Brain microvascular endothelial cell (primary cell): ENCODE results near the gene PEX13.
"Not testable (repeated sequence)": the region's sequence is repeated elsewhere in the genome, so short reads cannot be mapped to it uniquely, and the experiment has no call there.

Experiments
- DNase-seq: peaks from one replicate; pipeline ENCODE4 v3.0.0-alpha.2; 2020
- H3K27ac ChIP-seq: fragments of 250-450 bp; sonication (Bioruptor Pico); 2 replicates; pipeline ENCODE4 v1.5.1; 2020; ENCODE audit warnings: mild to moderate bottlenecking, moderate library complexity
- H3K27me3 ChIP-seq: fragments of 250-450 bp; sonication (Bioruptor Pico); replicated peaks from 2 replicates; pipeline ENCODE4 v1.5.1; 2020; ENCODE audit warnings: mild to moderate bottlenecking
- H3K36me3 ChIP-seq: fragments of 250-450 bp; sonication (Bioruptor Pico); replicated peaks from 2 replicates; pipeline ENCODE4 v1.5.1; 2020; ENCODE audit warnings: mild to moderate bottlenecking
- H3K4me3 ChIP-seq: 2 replicates; pipeline ENCODE4 v1.5.1; 2011; ENCODE audit warnings: low read depth, mild to moderate bottlenecking, control low read depth, low read length, moderate library complexity
- CTCF ChIP-seq: IDR thresholded peaks from 2 replicates; pipeline ENCODE4 v1.5.1; 2011; ENCODE audit warnings: low read depth, mild to moderate bottlenecking, moderate library complexity, low read length, control low read depth, inconsistent platforms; ENCODE audit errors: missing control alignments
- in situ Hi-C: cut with HindIII; loops from 2 replicates; pipeline ENCODE4 v1.10.0; 2017; ENCODE audit warnings: low sequenced_read_pairs, low pct_ligation_motif_present

Gene PEX13

GRCh38 chr2:61018318-61018755, 817 bp downstream of the PEX13 start:
- peaks cover 2% of the 10 kb centered on the region for H3K36me3 ChIP-seq
- no peaks in the 10 kb centered on the region for H3K27me3 ChIP-seq
- DNase-seq = no peak
- peak overlapping the region; percentile 94 for H3K4me3 ChIP-seq
- peak overlapping the region; percentile 73 for H3K27ac ChIP-seq
- in situ Hi-C loops = no loop called here
- TF ChIP-seq CTCF = no peak

DNA sequence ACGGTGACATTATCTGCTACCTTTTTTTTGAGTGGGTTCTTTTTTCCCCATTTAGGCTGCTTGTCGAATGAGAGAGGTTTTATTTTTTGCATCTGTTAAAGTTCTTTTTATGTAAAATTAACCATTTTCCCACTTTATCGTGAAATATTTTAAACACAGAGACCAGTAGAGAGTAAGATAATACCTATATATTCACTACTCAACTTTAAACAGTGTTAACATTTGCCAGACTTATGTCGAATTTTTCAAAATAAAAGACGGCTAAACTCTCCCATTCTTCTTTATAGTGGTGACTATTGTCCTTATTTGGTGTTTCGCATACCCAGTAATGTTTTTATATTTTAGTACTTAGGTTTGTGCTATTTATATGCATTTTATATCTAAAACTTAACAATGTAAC, 1.3 kb downstream of the PEX13 start:
- in situ Hi-C loops = no loop called here
- DNase-seq = no peak
- Histone ChIP-seq H3K27me3 (no peaks in the 10 kb centered on the region), H3K4me3 (peak overlapping the region; percentile 94), H3K27ac (no peak overlapping the region), H3K36me3 (peaks cover 2% of the 10 kb centered on the region)
- no peak for TF ChIP-seq CTCF

DNA sequence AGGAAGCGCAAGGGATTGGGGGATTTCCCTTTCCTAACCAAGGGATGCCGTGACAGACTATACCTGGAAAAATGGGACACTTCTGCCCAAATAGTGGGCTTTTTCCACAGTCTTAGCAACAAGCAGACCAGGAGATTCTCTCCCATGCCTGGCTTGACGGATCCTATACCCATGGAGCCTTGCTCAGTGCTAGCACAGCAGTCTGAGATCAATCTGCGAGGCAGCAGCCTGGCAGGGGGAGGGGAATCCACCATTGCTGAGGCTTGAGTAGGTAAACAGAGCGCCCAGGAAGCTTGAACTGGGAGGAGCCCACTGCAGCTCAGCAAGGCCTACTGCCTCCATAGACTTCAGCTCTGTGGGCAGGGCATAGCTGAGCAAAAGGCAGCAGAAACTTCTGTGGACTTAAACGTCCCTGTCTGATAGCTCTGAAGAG, 3.7 kb downstream of the PEX13 start:
- TF ChIP-seq CTCF = no peak
- Histone ChIP-seq H3K4me3 (no peak overlapping the region), H3K36me3 (peaks cover 2% of the 10 kb centered on the region), H3K27me3 (no peaks in the 10 kb centered on the region), H3K27ac (no peak overlapping the region)
- in situ Hi-C loops = no loop called here
- DNase-seq = no peak

DNA sequence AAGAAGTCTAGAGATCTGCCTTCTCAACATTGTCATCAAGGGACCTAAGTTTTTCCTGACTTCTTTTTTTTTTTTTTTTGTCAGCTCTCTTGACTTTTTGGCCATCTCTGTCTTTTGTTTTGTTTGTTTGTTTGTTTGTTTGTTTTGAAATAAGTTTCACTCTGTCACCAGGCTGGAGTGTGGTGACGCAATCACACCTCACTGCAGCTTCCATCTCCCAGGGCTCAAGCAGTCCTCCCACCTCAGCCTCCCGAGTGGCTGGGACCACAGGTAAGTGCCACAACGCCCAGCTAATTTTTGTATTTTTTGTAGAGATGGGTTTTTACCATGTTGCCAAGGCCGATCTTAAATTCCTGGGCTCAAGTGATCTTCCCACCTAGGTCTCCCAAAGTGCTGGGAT, 6.2 kb downstream of the PEX13 start:
- Histone ChIP-seq H3K4me3 (no peak overlapping the region), H3K36me3 (peaks cover 2% of the 10 kb centered on the region), H3K27ac (no peak overlapping the region), H3K27me3 (no peaks in the 10 kb centered on the region)
- no peak for DNase-seq
- in situ Hi-C loops = no loop called here
- TF ChIP-seq CTCF = no peak

DNA sequence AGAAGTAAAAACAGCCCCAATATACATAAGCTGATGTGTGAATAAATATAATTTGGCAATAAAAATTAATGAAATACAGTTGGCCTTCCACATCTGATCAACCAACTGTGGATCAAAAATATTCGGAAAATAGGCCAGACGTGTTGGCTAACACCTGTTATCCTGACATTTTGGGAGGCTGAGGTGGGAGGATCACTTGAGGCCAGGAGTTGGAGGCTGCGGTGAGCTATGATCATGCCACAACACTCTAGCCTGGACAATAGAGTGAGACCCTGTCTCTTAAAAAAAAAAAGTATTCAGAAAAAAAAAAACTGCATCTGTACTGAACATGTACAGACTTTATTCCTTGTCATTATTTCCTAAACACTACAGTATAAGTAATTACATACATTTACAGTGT, 12.0 kb downstream of the PEX13 start:
- DNase-seq = no peak
- no peak for TF ChIP-seq CTCF
- Histone ChIP-seq H3K36me3 (peaks cover 25% of the 10 kb centered on the region), H3K27me3 (no peaks in the 10 kb centered on the region), H3K4me3 (no peak overlapping the region), H3K27ac (no peak overlapping the region)
- in situ Hi-C loops = no loop called here

GRCh38 chr2:61034592-61034991, 17.1 kb downstream of the PEX13 start:
- H3K27ac ChIP-seq, in situ Hi-C loops, DNase-seq, H3K27me3 ChIP-seq, H3K4me3 ChIP-seq: not testable (repeated sequence)
- peaks cover 29% of the 10 kb centered on the region for H3K36me3 ChIP-seq

GRCh38 chr2:61036643-61037042, 19.1 kb downstream of the PEX13 start:
- H3K27me3 ChIP-seq, DNase-seq, in situ Hi-C loops, H3K27ac ChIP-seq, H3K4me3 ChIP-seq: not testable (repeated sequence)
- H3K36me3 ChIP-seq = peaks cover 25% of the 10 kb centered on the region
